Measurements from ENCODE around the gene TRMT5. TPM values are rescaled to one million over a fixed set of nuclear protein-coding genes. Genes with fewer than 3 reads are reported as not detected.
A peak's percentile ranks its signal among the peaks of the same experiment; 100 is the strongest.

TRMT5 gene
- total and polyA plus RNA-seq, 8 donors, result 2.0 to 9.9 (median 4.2) TPM

- intact Hi-C loops (cut with DNase I; ENCODE audit: low total_unique reads), result no loop called here
- Histone ChIP-seq H3K4me3 (no peak overlapping the region), H3K9me3 (no peaks in the 10 kb centered on the region), H3K27ac (no peak overlapping the region), H3K27me3 (no peaks in the 10 kb centered on the region), H3K36me3 (peaks cover 0 to 11% (median 0%) of the 10 kb centered on the region in 4 donors), H3K4me1 (no peaks in the 10 kb centered on the region)
- no peak for TF ChIP-seq POLR2A (IDR thresholded peaks at IDR 0.05)
- TF ChIP-seq POLR2AphosphoS5 (IDR thresholded peaks at IDR 0.05), result no peak
- no peak for TF ChIP-seq EP300 (IDR thresholded peaks at IDR 0.05)
- no peak for TF ChIP-seq CTCF (IDR thresholded peaks at IDR 0.05)
- no peak for DNase-seq
- WGBS, 5 donors, result 81 to 94% (median 90%) methylated on average over 1 of the region's 1 CpG
These were observed 12.8 kb downstream of the TRMT5 start for GRCh38 chr14:60968099-60968498.

DNA sequence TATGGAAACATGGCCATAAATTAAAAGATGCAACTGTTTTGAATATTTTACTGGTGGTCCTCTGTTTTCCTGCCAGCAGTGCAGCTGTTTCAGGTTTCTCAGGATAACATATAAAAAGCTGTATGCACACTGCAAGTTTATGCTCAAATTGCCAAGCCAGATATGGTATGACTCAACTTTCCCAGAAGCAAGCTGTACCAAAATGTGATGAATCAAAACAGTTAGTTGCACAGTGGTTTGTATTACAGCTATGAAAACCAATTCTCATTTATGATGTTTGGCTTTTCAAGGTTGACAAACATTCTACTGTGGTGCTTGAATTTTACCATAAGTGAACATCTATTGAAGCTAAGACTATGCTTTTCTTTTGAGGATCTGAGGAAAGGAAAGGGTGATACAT lies 15.5 kb downstream of the TRMT5 start:
- intact Hi-C loops (cut with DNase I; ENCODE audit: low total_unique reads), result no loop called here
- H3K36me3 ChIP-seq, result peaks cover 0 to 7% (median 0%) of the 10 kb centered on the region in 4 donors
- no peak for TF ChIP-seq CTCF (IDR thresholded peaks at IDR 0.05)
- no peak for TF ChIP-seq POLR2A (IDR thresholded peaks at IDR 0.05)
- no peak for TF ChIP-seq EP300 (IDR thresholded peaks at IDR 0.05)
- TF ChIP-seq POLR2AphosphoS5 (IDR thresholded peaks at IDR 0.05), result no peak

DNA sequence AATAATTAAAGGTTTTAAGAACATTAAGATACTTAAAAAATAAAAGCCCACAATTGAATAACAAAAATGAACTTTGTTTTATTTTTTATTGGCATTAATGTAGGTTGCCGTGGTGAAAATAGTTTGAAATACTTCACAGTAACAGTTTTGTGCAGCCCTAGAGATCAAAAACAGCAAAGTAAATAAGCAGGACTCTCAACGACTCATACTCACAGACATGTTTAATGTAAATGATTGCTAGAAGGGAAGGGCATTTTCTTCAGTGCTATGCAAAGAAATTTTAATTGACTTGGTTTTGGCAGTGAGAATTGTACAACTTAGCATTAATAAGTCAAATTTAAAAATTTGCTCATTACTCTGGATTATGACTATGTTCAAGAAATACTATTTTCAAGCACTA lies 16.0 kb downstream of the TRMT5 start:
- H3K36me3 ChIP-seq, result peaks cover 0 to 10% (median 0%) of the 10 kb centered on the region in 4 donors
- H3K4me1 ChIP-seq, result no peaks in the 10 kb centered on the region
- 42 to 60% (median 50%) methylated on average over 2 of the region's 2 CpGs for WGBS, 5 donors
- H3K27me3 ChIP-seq, result no peaks in the 10 kb centered on the region
- no peak overlapping the region for H3K27ac ChIP-seq
- no peak overlapping the region for H3K4me3 ChIP-seq
- H3K9me3 ChIP-seq, result no peaks in the 10 kb centered on the region
- no peak for TF ChIP-seq EP300 (IDR thresholded peaks at IDR 0.05)
- TF ChIP-seq POLR2A (IDR thresholded peaks at IDR 0.05), result no peak
- no peak for TF ChIP-seq POLR2AphosphoS5 (IDR thresholded peaks at IDR 0.05)
- no peak for TF ChIP-seq CTCF (IDR thresholded peaks at IDR 0.05)
- intact Hi-C loops (cut with DNase I; ENCODE audit: low total_unique reads), result no loop called here
- DNase-seq, result peak in 1 of 2 donors; percentile 16

More for the DNA sequence above, 15.5 kb downstream of the TRMT5 start:
- H3K4me3 ChIP-seq, result no peak overlapping the region
- H3K27ac ChIP-seq, result no peak overlapping the region
- peak in 1 of 2 donors; percentile 35 for DNase-seq
- H3K27me3 ChIP-seq, result no peaks in the 10 kb centered on the region
- no peaks in the 10 kb centered on the region for H3K9me3 ChIP-seq
- no peaks in the 10 kb centered on the region for H3K4me1 ChIP-seq

DNA sequence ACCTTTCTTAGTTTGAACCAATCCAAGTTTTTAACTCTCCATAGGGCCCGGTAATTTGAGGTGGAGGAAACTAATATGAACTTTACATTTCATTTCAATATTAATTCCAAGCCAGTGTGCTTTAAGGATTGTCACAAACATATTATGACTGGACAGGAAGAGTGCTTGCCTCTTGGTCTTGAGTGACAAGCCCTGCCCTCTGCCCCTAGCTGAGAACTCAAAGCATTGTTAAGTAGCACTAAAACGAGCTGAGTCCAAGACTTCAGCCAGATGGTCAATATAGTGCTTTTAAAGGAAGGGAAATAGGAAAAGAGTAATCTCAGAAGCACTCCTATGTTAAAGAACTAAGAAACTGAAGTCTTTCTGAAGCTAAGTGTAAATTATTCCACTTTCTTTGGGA lies 17.1 kb downstream of the TRMT5 start:
- intact Hi-C loops (cut with DNase I; ENCODE audit: low total_unique reads), result no loop called here
- TF ChIP-seq EP300 (IDR thresholded peaks at IDR 0.05), result no peak
- no peak for TF ChIP-seq POLR2AphosphoS5 (IDR thresholded peaks at IDR 0.05)
- TF ChIP-seq CTCF (IDR thresholded peaks at IDR 0.05), result no peak
- no peak for TF ChIP-seq POLR2A (IDR thresholded peaks at IDR 0.05)
- 56 to 63% (median 60%) methylated on average over 2 of the region's 2 CpGs for WGBS, 5 donors
- Histone ChIP-seq H3K27me3 (no peaks in the 10 kb centered on the region), H3K27ac (no peak overlapping the region), H3K9me3 (peaks cover 0 to 7% (median 3%) of the 10 kb centered on the region in 4 donors), H3K36me3 (peaks cover 0 to 10% (median 0%) of the 10 kb centered on the region in 4 donors), H3K4me1 (no peaks in the 10 kb centered on the region), H3K4me3 (no peak overlapping the region)
- DNase-seq, result no peak
